Activated T-helper 1 cell treated with anti-CD3 and anti-CD28 coated beads, Interleukin-12 subunit alpha, Interleukin-12 subunit beta, Interleukin-2, Interleukin-4 antibody, amounts not matched to agents 30 ng/mL and 10 ng/mL and 1 ng/mL, durations not matched to agents 14 hours and 24 hours and 36 hours (primary cell): Measurements from ENCODE around the gene EXT2. TPM values are rescaled to one million over a fixed set of nuclear protein-coding genes. Genes with fewer than 3 reads are reported as not detected.

Experiments
- DNase-seq: peaks from one replicate; pipeline ENCODE4 v3.0.0; 2021; ENCODE audit warnings: low spot score
- H3K27ac Mint-ChIP-seq: one replicate; pipeline ENCODE4 v1.8.0; 2021; ENCODE audit warnings: mild to moderate bottlenecking, mixed read lengths
- H3K27me3 Mint-ChIP-seq: one replicate; pipeline ENCODE4 v1.8.0; 2022; ENCODE audit warnings: mild to moderate bottlenecking, moderate library complexity, mixed read lengths; ENCODE audit not compliant: insufficient read depth
- H3K36me3 Mint-ChIP-seq: one replicate; pipeline ENCODE4 v1.8.0; 2021; ENCODE audit warnings: low read depth, mixed read lengths
- H3K4me1 Mint-ChIP-seq: one replicate; pipeline ENCODE4 v1.8.0; 2021; ENCODE audit warnings: low read depth, mixed read lengths
- H3K4me3 Mint-ChIP-seq: one replicate; pipeline ENCODE4 v1.8.0; 2021; ENCODE audit warnings: mild to moderate bottlenecking, moderate library complexity, mixed read lengths
- H3K9me3 Mint-ChIP-seq: one replicate; pipeline ENCODE4 v1.8.0; 2021; ENCODE audit warnings: mixed read lengths
- intact Hi-C: fragments of 100-400 bp; cut with micrococcal nuclease; formaldehyde crosslinking; loops from one replicate; pipeline ENCODE4 v1.15.1; 2024
- total RNA-seq: library from RNA; stranded (reverse); gene quantifications from 2 replicates; pipeline ENCODE4 v1.2.3, GENCODE V29; 2022

Gene EXT2
- 31.0 and 35.6 TPM in 2 replicates for total RNA-seq

GRCh38 chr11:44095506-44096359 lies at the start of gene EXT2:
EXT2 (plus strand) TSS chr11:44095678; CDS start chr11:44107713, 12,035 bp downstream.
- H3K27me3 Mint-ChIP-seq, result no peaks in the 10 kb centered on the region
- no peaks in the 10 kb centered on the region for H3K9me3 Mint-ChIP-seq
- H3K36me3 Mint-ChIP-seq, result peaks cover 8% of the 10 kb centered on the region
- DNase-seq, result peak; percentile 82
- intact Hi-C loops, result loop anchor here (2.0 to 10.0 kb wide), 4 partner anchors 153 to 859 kb away; partner anchors contain the start of genes API5, C11orf96 and TP53I11
- peak within 1 kb of the TSS; percentile 50 for H3K27ac Mint-ChIP-seq
- H3K4me3 Mint-ChIP-seq, result peak within 1 kb of the TSS; percentile 87
- peaks cover 30% of the 10 kb centered on the region for H3K4me1 Mint-ChIP-seq

GRCh38 chr11:44046182-44046581 lies 49.3 kb upstream of the EXT2 start:
- peaks cover 2% of the 10 kb centered on the region for H3K27me3 Mint-ChIP-seq
- no peaks in the 10 kb centered on the region for H3K4me1 Mint-ChIP-seq
- H3K9me3 Mint-ChIP-seq, result peaks cover 3% of the 10 kb centered on the region
- H3K4me3 Mint-ChIP-seq, result no peak overlapping the region
- intact Hi-C loops, result no loop called here
- DNase-seq, result no peak
- no peak overlapping the region for H3K27ac Mint-ChIP-seq
- no peaks in the 10 kb centered on the region for H3K36me3 Mint-ChIP-seq

GRCh38 chr11:44047298-44047697 lies 48.2 kb upstream of the EXT2 start:
- Mint-ChIP-seq H3K27me3 (peaks cover 3% of the 10 kb centered on the region), H3K36me3 (no peaks in the 10 kb centered on the region), H3K4me3 (no peak overlapping the region), H3K4me1 (no peaks in the 10 kb centered on the region), H3K9me3 (no peaks in the 10 kb centered on the region), H3K27ac (no peak overlapping the region)
- intact Hi-C loops, result no loop called here
- DNase-seq, result no peak

- Mint-ChIP-seq H3K27ac (no peak within 1 kb of the TSS), H3K27me3 (peaks cover 3% of the 10 kb centered on the region), H3K36me3 (no peaks in the 10 kb centered on the region), H3K4me1 (no peaks in the 10 kb centered on the region), H3K9me3 (no peaks in the 10 kb centered on the region), H3K4me3 (no peak within 1 kb of the TSS)
- intact Hi-C loops, result no loop called here
- DNase-seq, result no peak
These were observed 47.5 kb upstream of the EXT2 start, which contains the start of gene ACCSL for GRCh38 chr11:44047931-44048431. ACCSL (plus strand) TSS chr11:44047981; CDS start chr11:44048037, 56 bp downstream.

- no peak for DNase-seq
- Mint-ChIP-seq H3K9me3 (no peaks in the 10 kb centered on the region), H3K27ac (no peak overlapping the region), H3K27me3 (peaks cover 4% of the 10 kb centered on the region), H3K36me3 (no peaks in the 10 kb centered on the region), H3K4me3 (no peak overlapping the region), H3K4me1 (no peaks in the 10 kb centered on the region)
- intact Hi-C loops, result no loop called here
These were observed 45.6 kb upstream of the EXT2 start for GRCh38 chr11:44049832-44050231.

GRCh38 chr11:44051171-44051570 lies 44.3 kb upstream of the EXT2 start:
- DNase-seq, result no peak
- no peaks in the 10 kb centered on the region for H3K4me1 Mint-ChIP-seq
- H3K4me3 Mint-ChIP-seq, result no peak overlapping the region
- intact Hi-C loops, result no loop called here
- no peaks in the 10 kb centered on the region for H3K36me3 Mint-ChIP-seq
- H3K27ac Mint-ChIP-seq, result no peak overlapping the region
- no peaks in the 10 kb centered on the region for H3K9me3 Mint-ChIP-seq
- peaks cover 5% of the 10 kb centered on the region for H3K27me3 Mint-ChIP-seq

- peaks cover 2% of the 10 kb centered on the region for H3K27me3 Mint-ChIP-seq
- DNase-seq, result no peak
- intact Hi-C loops, result no loop called here
- no peaks in the 10 kb centered on the region for H3K4me1 Mint-ChIP-seq
- no peaks in the 10 kb centered on the region for H3K36me3 Mint-ChIP-seq
- no peaks in the 10 kb centered on the region for H3K9me3 Mint-ChIP-seq
- H3K4me3 Mint-ChIP-seq, result no peak overlapping the region
- H3K27ac Mint-ChIP-seq, result no peak overlapping the region
These were observed 38.1 kb upstream of the EXT2 start for GRCh38 chr11:44057340-44057739.

- Mint-ChIP-seq H3K27me3 (peaks cover 2% of the 10 kb centered on the region), H3K4me1 (no peaks in the 10 kb centered on the region), H3K36me3 (no peaks in the 10 kb centered on the region), H3K4me3 (no peak overlapping the region), H3K9me3 (no peaks in the 10 kb centered on the region), H3K27ac (no peak overlapping the region)
- DNase-seq, result no peak
- intact Hi-C loops, result no loop called here
These were observed 37.2 kb upstream of the EXT2 start for GRCh38 chr11:44058275-44058674.

GRCh38 chr11:44065161-44065661 lies 30.3 kb upstream of the EXT2 start:
- H3K27me3 Mint-ChIP-seq, result peaks cover 4% of the 10 kb centered on the region
- no peaks in the 10 kb centered on the region for H3K9me3 Mint-ChIP-seq
- H3K27ac Mint-ChIP-seq, result peak overlapping the region; percentile 94
- DNase-seq, result no peak
- peaks cover 7% of the 10 kb centered on the region for H3K36me3 Mint-ChIP-seq
- peaks cover 29% of the 10 kb centered on the region for H3K4me1 Mint-ChIP-seq
- peak overlapping the region; percentile 91 for H3K4me3 Mint-ChIP-seq
- intact Hi-C loops, result loop anchor here (5.0 to 10.0 kb wide), 3 partner anchors 123 to 750 kb away; partner anchors contain the start of genes API5 and C11orf96

GRCh38 chr11:44065841-44066731 lies 29.4 kb upstream of the EXT2 start, which contains the start of gene ACCS:
ACCS (plus strand) TSS chr11:44066270; CDS start chr11:44067628, 1,358 bp downstream.
- Mint-ChIP-seq H3K4me3 (peak within 1 kb of the TSS; percentile 91), H3K9me3 (no peaks in the 10 kb centered on the region), H3K36me3 (peaks cover 10% of the 10 kb centered on the region), H3K4me1 (peaks cover 29% of the 10 kb centered on the region), H3K27me3 (peaks cover 4% of the 10 kb centered on the region), H3K27ac (peak within 1 kb of the TSS; percentile 94)
- DNase-seq, result peak; percentile 83
- intact Hi-C loops, result loop anchor here (1.0 to 10.0 kb wide), 6 partner anchors 28 to 751 kb away; partner anchors contain the start of genes ALKBH3, API5, C11orf96 and HSD17B12

GRCh38 chr11:44066732-44067141 lies 28.7 kb upstream of the EXT2 start:
- no peak for DNase-seq
- peak overlapping the region; percentile 94 for H3K27ac Mint-ChIP-seq
- peaks cover 4% of the 10 kb centered on the region for H3K27me3 Mint-ChIP-seq
- peak overlapping the region; percentile 91 for H3K4me3 Mint-ChIP-seq
- no peaks in the 10 kb centered on the region for H3K9me3 Mint-ChIP-seq
- peaks cover 29% of the 10 kb centered on the region for H3K4me1 Mint-ChIP-seq
- H3K36me3 Mint-ChIP-seq, result peaks cover 11% of the 10 kb centered on the region
- intact Hi-C loops, result loop anchor here (1.0 to 10.0 kb wide), 6 partner anchors 28 to 752 kb away; partner anchors contain the start of genes ALKBH3, API5, C11orf96 and HSD17B12

GRCh38 chr11:44067266-44067665 lies 28.2 kb upstream of the EXT2 start:
- DNase-seq, result no peak
- peaks cover 4% of the 10 kb centered on the region for H3K27me3 Mint-ChIP-seq
- intact Hi-C loops, result loop anchor here (2.0 to 10.0 kb wide), 4 partner anchors 125 to 752 kb away; partner anchors contain the start of genes API5, C11orf96 and HSD17B12
- no peaks in the 10 kb centered on the region for H3K9me3 Mint-ChIP-seq
- peaks cover 29% of the 10 kb centered on the region for H3K4me1 Mint-ChIP-seq
- peaks cover 11% of the 10 kb centered on the region for H3K36me3 Mint-ChIP-seq
- H3K4me3 Mint-ChIP-seq, result peak overlapping the region; percentile 91
- peak overlapping the region; percentile 94 for H3K27ac Mint-ChIP-seq
